B cell (primary cell): ENCODE measurements around the gene PRKCZ. TPM values are rescaled to one million over a fixed set of nuclear protein-coding genes. Genes with fewer than 3 reads are reported as not detected.

Experiments used
- ATAC-seq: fragments of 200-7000 bp; cut with Tn5 transposase; one replicate; pipeline ENCODE4 v1.10.0; 2021; ENCODE audit warnings: low read depth, mild to moderate bottlenecking, moderate number of reproducible peaks, moderate library complexity
- CTCF ChIA-PET: fragments of 350-600 bp; sonication (Branson Sonifier 250); formaldehyde crosslinking; loops from one replicate; lab custom pipeline; 2021; ENCODE audit warnings: antibody characterized with exemption, inconsistent platforms; lab: Charles Lee
- POLR2A ChIA-PET: fragments of 350-600 bp; sonication (Branson Sonifier 250); formaldehyde crosslinking; loops from one replicate; lab custom pipeline; 2021; ENCODE audit warnings: antibody characterized with exemption; lab: Charles Lee
- DNase-seq: peaks from one replicate; pipeline ENCODE4 v3.0.0; 2013
- H2AFZ ChIP-seq: 2 replicates; pipeline ENCODE4 v1.6.1; 2012; ENCODE audit warnings: mild to moderate bottlenecking, low read depth, low read length; ENCODE audit not compliant: insufficient read depth, poor library complexity, severe bottlenecking
- H3K27ac ChIP-seq, 2 donors: 1 replicate in 1 of 2; 2 replicates in 1 of 2; pipeline ENCODE4 v1.5.1; 2012 to 2013; ENCODE audit warnings: low read length in 2 of 2, mild to moderate bottlenecking in 2 of 2, moderate library complexity in 1 of 2
- H3K27me3 ChIP-seq, 4 experiments: fragments of 200-600 bp in 1 of 4; sonication (generic) in 1 of 4; replicated peaks in 1 of 4; 1 replicate in 2 of 4; 2 replicates in 2 of 4; pipeline versions ENCODE4 v1.6.1 to v1.7.0; 2013 to 2016; ENCODE audit warnings: low read length in 3 of 4, mild to moderate bottlenecking in 2 of 4, mixed read lengths in 1 of 4, moderate library complexity in 1 of 4; ENCODE audit not compliant: insufficient read depth in 4 of 4, control insufficient read depth in 3 of 4; ENCODE audit errors: control extremely low read depth in 1 of 4
- H3K36me3 ChIP-seq, 2 experiments: replicated peaks in 1 of 2; 1 replicate in 1 of 2; 2 replicates in 1 of 2; pipeline versions ENCODE4 v1.6.1 to v1.7.1; 2013; ENCODE audit warnings: low read length in 1 of 2; ENCODE audit not compliant: insufficient read depth in 2 of 2, control insufficient read depth in 1 of 2; ENCODE audit errors: control extremely low read depth in 1 of 2, extremely low read depth in 1 of 2
- H3K4me1 ChIP-seq, 2 donors: fragments of 200-600 bp in 1 of 2; sonication (generic) in 1 of 2; 1 replicate in 1 of 2; 2 replicates in 1 of 2; pipeline versions ENCODE4 v1.5.1 to v1.6.1; 2013 to 2017; ENCODE audit warnings: low read length in 2 of 2; ENCODE audit not compliant: control insufficient read depth in 2 of 2, insufficient read depth in 2 of 2
- H3K4me2 ChIP-seq: replicated peaks from 2 replicates; pipeline ENCODE3; 2012; ENCODE audit warnings: mild to moderate bottlenecking, low read depth, low read length; ENCODE audit not compliant: poor library complexity, severe bottlenecking
- H3K4me3 ChIP-seq, 5 experiments: fragments of 200-600 bp in 1 of 5; sonication (generic) in 1 of 5; 1 replicate in 3 of 5; 2 replicates in 2 of 5; pipeline versions ENCODE4 v1.5.1 to v1.7.0; 2011 to 2016; ENCODE audit warnings: low read length in 4 of 5, mild to moderate bottlenecking in 4 of 5, low read depth in 2 of 5, control low read depth in 1 of 5, moderate library complexity in 1 of 5; ENCODE audit not compliant: insufficient read depth in 1 of 5; ENCODE audit errors: control extremely low read depth in 1 of 5, extremely low read depth in 1 of 5
- H3K79me2 ChIP-seq: fragments of 200-600 bp; sonication (generic); one replicate; pipeline ENCODE4 v1.6.0; 2016; ENCODE audit warnings: low read length; ENCODE audit not compliant: control insufficient read depth, insufficient read depth
- H3K9ac ChIP-seq: fragments of 200-600 bp; sonication (generic); 2 replicates; pipeline ENCODE4 v1.6.1; 2017; ENCODE audit warnings: mild to moderate bottlenecking, low read length, moderate library complexity
- H3K9me3 ChIP-seq, 3 donors: one replicate each; pipeline versions ENCODE4 v1.6.1 to v1.7.1; 2013; ENCODE audit warnings: low read length in 2 of 3; ENCODE audit not compliant: control insufficient read depth in 2 of 3, insufficient read depth in 1 of 3; ENCODE audit errors: control extremely low read depth in 1 of 3
- H4K20me1 ChIP-seq: 2 replicates; pipeline ENCODE4 v1.6.0; 2012; ENCODE audit warnings: mild to moderate bottlenecking, low read length; ENCODE audit not compliant: insufficient read depth, control insufficient read depth, poor library complexity, severe bottlenecking
- H3K27ac Mint-ChIP-seq: one replicate; pipeline ENCODE4 v1.8.0; 2021; ENCODE audit warnings: mixed read lengths
- H3K27me3 Mint-ChIP-seq: one replicate; pipeline ENCODE4 v1.8.0; 2021; ENCODE audit warnings: mixed read lengths
- H3K4me1 Mint-ChIP-seq: one replicate; pipeline ENCODE4 v1.8.0; 2021; ENCODE audit warnings: mixed read lengths
- H3K4me3 Mint-ChIP-seq: one replicate; pipeline ENCODE4 v1.8.0; 2021; ENCODE audit warnings: mixed read lengths
- H3K9me3 Mint-ChIP-seq: one replicate; pipeline ENCODE4 v1.8.0; 2022; ENCODE audit warnings: mixed read lengths; ENCODE audit not compliant: insufficient read depth
- EZH2 ChIP-seq: IDR thresholded peaks from 2 replicates; pipeline ENCODE4 v1.6.1; 2012; ENCODE audit warnings: borderline replicate concordance, low read depth, mild to moderate bottlenecking, moderate library complexity, low read length; ENCODE audit not compliant: insufficient read depth, poor library complexity, severe bottlenecking
- WGBS: methylation state at CpG from one replicate; pipeline ENCODE4 v1.1.5; 2013; ENCODE audit warnings: missing lambda C conversion rate; ENCODE audit not compliant: insufficient coverage; 5-methylcytosine and 5-hydroxymethylcytosine counted together
- intact Hi-C: fragments of 100-400 bp; cut with micrococcal nuclease; formaldehyde crosslinking; loops from one replicate; pipeline ENCODE4 v1.10.0; 2022
- polyA plus RNA-seq: library from polyadenylated mRNA; depleted of rRNA; stranded (reverse); fragments of >200 nt; gene quantifications from 2 replicates; pipeline ENCODE4 v1.2.3, GENCODE V29; 2012
- total RNA-seq, 2 donors: library from RNA; stranded (reverse); fragments of 120-200 nt in 1 of 2; gene quantifications; 1 replicate in 1 of 2; 2 replicates in 1 of 2; pipeline versions ENCODE4 v1.2.3 to v1.2.4, GENCODE V29; 2013 to 2022
- TF ChIP-seq, protein P1 (sequence below): fragments of 200-600 bp; IDR thresholded peaks from one replicate; pipeline ENCODE4 v1.8.0; 2022; ENCODE audit warnings: antibody characterized with exemption, mild to moderate bottlenecking

PRKCZ gene
- total and polyA plus RNA-seq, 2 donors (not counting 1 experiment from before 2014, with no cell fraction given), result 17.9 to 53.2 TPM

DNA sequence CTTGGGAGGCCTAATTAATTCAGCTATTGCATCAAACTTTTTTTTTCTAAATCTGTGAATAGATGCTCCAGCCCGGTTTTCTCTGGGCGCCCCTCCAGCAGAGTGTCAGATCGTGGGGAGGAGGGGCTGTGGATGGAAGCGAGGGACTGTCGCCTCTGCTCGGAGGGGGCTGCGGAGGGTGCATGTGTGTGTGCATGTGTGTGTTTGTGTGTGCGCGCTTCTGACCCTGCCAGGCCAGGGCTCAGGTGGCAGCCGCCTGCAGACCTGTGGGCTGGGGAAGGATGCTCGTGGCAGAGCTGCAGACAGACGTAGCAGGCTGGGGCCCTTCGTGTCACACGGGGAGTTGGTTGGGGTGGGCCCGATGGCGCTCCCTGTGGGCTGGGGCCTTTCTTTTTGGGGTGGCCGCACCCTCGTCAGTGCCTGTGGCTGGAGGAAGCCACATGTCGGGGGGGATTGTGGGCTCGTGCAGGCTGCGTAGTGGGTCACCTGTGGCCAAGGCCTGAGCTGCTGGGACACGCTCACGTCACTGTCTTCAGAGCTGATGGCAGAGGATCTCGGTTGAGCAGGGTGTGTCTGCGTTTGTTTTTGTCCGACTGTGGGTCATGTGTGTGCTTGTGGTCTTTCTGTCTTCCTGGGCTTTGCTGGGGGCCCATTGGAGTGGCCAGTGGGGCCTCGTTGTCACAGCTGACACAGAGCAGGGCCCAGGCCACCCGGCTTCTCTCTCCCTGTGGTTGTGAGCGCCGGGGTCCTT lies 180.7 kb downstream of the PRKCZ start:
- peak overlapping the region; percentile 72 for H3K9ac ChIP-seq
- peak overlapping the region; percentile 98 for H3K4me3 Mint-ChIP-seq
- H3K4me1 Mint-ChIP-seq, result peaks cover 67% of the 10 kb centered on the region

More for the DNA sequence above, 180.7 kb downstream of the PRKCZ start:
- Mint-ChIP-seq H3K27ac (peak overlapping the region; percentile 91), H3K27me3 (no peaks in the 10 kb centered on the region), H3K9me3 (no peaks in the 10 kb centered on the region)
- H2AFZ ChIP-seq, result no peak overlapping the region
- no peak for TF ChIP-seq EZH2
- TF ChIP-seq, protein P1, sequence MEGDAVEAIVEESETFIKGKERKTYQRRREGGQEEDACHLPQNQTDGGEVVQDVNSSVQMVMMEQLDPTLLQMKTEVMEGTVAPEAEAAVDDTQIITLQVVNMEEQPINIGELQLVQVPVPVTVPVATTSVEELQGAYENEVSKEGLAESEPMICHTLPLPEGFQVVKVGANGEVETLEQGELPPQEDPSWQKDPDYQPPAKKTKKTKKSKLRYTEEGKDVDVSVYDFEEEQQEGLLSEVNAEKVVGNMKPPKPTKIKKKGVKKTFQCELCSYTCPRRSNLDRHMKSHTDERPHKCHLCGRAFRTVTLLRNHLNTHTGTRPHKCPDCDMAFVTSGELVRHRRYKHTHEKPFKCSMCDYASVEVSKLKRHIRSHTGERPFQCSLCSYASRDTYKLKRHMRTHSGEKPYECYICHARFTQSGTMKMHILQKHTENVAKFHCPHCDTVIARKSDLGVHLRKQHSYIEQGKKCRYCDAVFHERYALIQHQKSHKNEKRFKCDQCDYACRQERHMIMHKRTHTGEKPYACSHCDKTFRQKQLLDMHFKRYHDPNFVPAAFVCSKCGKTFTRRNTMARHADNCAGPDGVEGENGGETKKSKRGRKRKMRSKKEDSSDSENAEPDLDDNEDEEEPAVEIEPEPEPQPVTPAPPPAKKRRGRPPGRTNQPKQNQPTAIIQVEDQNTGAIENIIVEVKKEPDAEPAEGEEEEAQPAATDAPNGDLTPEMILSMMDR, result no peak
- intact Hi-C loops, result no loop called here
- H3K4me1 ChIP-seq, result peaks cover 66 to 74% of the 10 kb centered on the region in 2 donors
- H3K4me3 ChIP-seq, result peak overlapping the region; percentile 46 to 82 (median 68)
- H3K9me3 ChIP-seq, result no peaks in the 10 kb centered on the region
- H3K4me2 ChIP-seq, result peak overlapping the region; percentile 89
- peak; percentile 61 for DNase-seq
- peak overlapping the region; percentile 29 to 93 for H3K27ac ChIP-seq
- ChIA-PET POLR2A (interaction anchor here (1.4 to 3.4 kb wide), 2 partner anchors 69 to 151 kb away, joined by 4 to 30 read pairs; no protein-coding TSS in a partner anchor), CTCF (interaction anchor here (0.7 to 3.9 kb wide), 7 partner anchors 28 to 150 kb away, joined by 3 to 22 read pairs (median 5); partner anchors contain the start of gene FAAP20)
- H3K27me3 ChIP-seq, result no peaks in the 10 kb centered on the region
- WGBS, result 51% methylated on average over 30 of the region's 30 CpGs
- ATAC-seq, result no peak
- peaks cover 71% of the 10 kb centered on the region for H4K20me1 ChIP-seq
- H3K79me2 ChIP-seq, result peaks cover 72% of the 10 kb centered on the region
- peaks cover 0 to 3% of the 10 kb centered on the region in 2 experiments for H3K36me3 ChIP-seq
